Activated naive CD8-positive, alpha-beta T cell (primary cell): ENCODE measurements around the gene IGFBP1.

Experiments
- H3K27ac Mint-ChIP-seq: one replicate; pipeline ENCODE4 v1.8.0; 2021; ENCODE audit warnings: mixed read lengths
- H3K27me3 Mint-ChIP-seq: one replicate; pipeline ENCODE4 v1.8.0; 2021; ENCODE audit warnings: mixed read lengths
- H3K36me3 Mint-ChIP-seq: one replicate; pipeline ENCODE4 v1.8.0; 2021; ENCODE audit warnings: mixed read lengths
- H3K4me1 Mint-ChIP-seq: one replicate; pipeline ENCODE4 v1.8.0; 2021; ENCODE audit warnings: low read depth, mixed read lengths
- H3K4me3 Mint-ChIP-seq: one replicate; pipeline ENCODE4 v1.8.0; 2021; ENCODE audit warnings: mild to moderate bottlenecking, mixed read lengths
- H3K9me3 Mint-ChIP-seq: one replicate; pipeline ENCODE4 v1.8.0; 2021; ENCODE audit warnings: low read depth, mixed read lengths

IGFBP1 gene

GRCh38 chr7:45912972-45913371 is 24.7 kb downstream of the IGFBP1 start:
- no peaks in the 10 kb centered on the region for H3K4me1 Mint-ChIP-seq
- peaks cover 15% of the 10 kb centered on the region for H3K27me3 Mint-ChIP-seq
- no peak overlapping the region for H3K27ac Mint-ChIP-seq
- H3K4me3 Mint-ChIP-seq = no peak overlapping the region
- no peaks in the 10 kb centered on the region for H3K36me3 Mint-ChIP-seq
- H3K9me3 Mint-ChIP-seq = no peaks in the 10 kb centered on the region

- Mint-ChIP-seq H3K4me1 (no peaks in the 10 kb centered on the region), H3K4me3 (no peak overlapping the region), H3K9me3 (no peaks in the 10 kb centered on the region), H3K36me3 (no peaks in the 10 kb centered on the region), H3K27ac (no peak overlapping the region), H3K27me3 (peaks cover 23% of the 10 kb centered on the region)
These were observed 26.6 kb downstream of the IGFBP1 start for GRCh38 chr7:45914911-45915310.

GRCh38 chr7:45915606-45916005 is 27.3 kb downstream of the IGFBP1 start:
- Mint-ChIP-seq H3K4me1 (peaks cover 4% of the 10 kb centered on the region), H3K27ac (no peak overlapping the region), H3K36me3 (no peaks in the 10 kb centered on the region), H3K9me3 (no peaks in the 10 kb centered on the region), H3K27me3 (peaks cover 28% of the 10 kb centered on the region), H3K4me3 (no peak overlapping the region)

GRCh38 chr7:45917064-45917463 is 28.8 kb downstream of the IGFBP1 start:
- no peak overlapping the region for H3K4me3 Mint-ChIP-seq
- no peaks in the 10 kb centered on the region for H3K9me3 Mint-ChIP-seq
- H3K4me1 Mint-ChIP-seq = peaks cover 11% of the 10 kb centered on the region
- H3K36me3 Mint-ChIP-seq = no peaks in the 10 kb centered on the region
- H3K27me3 Mint-ChIP-seq = peaks cover 26% of the 10 kb centered on the region
- H3K27ac Mint-ChIP-seq = no peak overlapping the region

GRCh38 chr7:45917658-45918057 is 29.4 kb downstream of the IGFBP1 start:
- H3K36me3 Mint-ChIP-seq = no peaks in the 10 kb centered on the region
- no peaks in the 10 kb centered on the region for H3K9me3 Mint-ChIP-seq
- H3K4me1 Mint-ChIP-seq = peaks cover 17% of the 10 kb centered on the region
- no peak overlapping the region for H3K27ac Mint-ChIP-seq
- H3K4me3 Mint-ChIP-seq = no peak overlapping the region
- H3K27me3 Mint-ChIP-seq = peaks cover 26% of the 10 kb centered on the region

- Mint-ChIP-seq H3K27me3 (peaks cover 32% of the 10 kb centered on the region), H3K4me3 (no peak overlapping the region), H3K4me1 (peaks cover 24% of the 10 kb centered on the region)
These were observed 30.3 kb downstream of the IGFBP1 start for GRCh38 chr7:45918556-45918955.

GRCh38 chr7:45919231-45919784 is 31.0 kb downstream of the IGFBP1 start:
- peaks cover 24% of the 10 kb centered on the region for H3K4me1 Mint-ChIP-seq
- no peak overlapping the region for H3K27ac Mint-ChIP-seq

More at GRCh38 chr7:45918556-45918955, 30.3 kb downstream of the IGFBP1 start:
- no peaks in the 10 kb centered on the region for H3K36me3 Mint-ChIP-seq
- no peaks in the 10 kb centered on the region for H3K9me3 Mint-ChIP-seq
- H3K27ac Mint-ChIP-seq = no peak overlapping the region

GRCh38 chr7:45919993-45920459 is 31.7 kb downstream of the IGFBP1 start:
- Mint-ChIP-seq H3K4me3 (peak overlapping the region; percentile 69), H3K27me3 (peaks cover 38% of the 10 kb centered on the region), H3K27ac (no peak overlapping the region), H3K4me1 (peaks cover 24% of the 10 kb centered on the region), H3K36me3 (no peaks in the 10 kb centered on the region), H3K9me3 (no peaks in the 10 kb centered on the region)

More at GRCh38 chr7:45919231-45919784, 31.0 kb downstream of the IGFBP1 start:
- peaks cover 33% of the 10 kb centered on the region for H3K27me3 Mint-ChIP-seq
- no peaks in the 10 kb centered on the region for H3K9me3 Mint-ChIP-seq
- H3K36me3 Mint-ChIP-seq = no peaks in the 10 kb centered on the region
- no peak overlapping the region for H3K4me3 Mint-ChIP-seq

GRCh38 chr7:45920502-45921380 is 32.5 kb downstream of the IGFBP1 start, which contains the start of gene IGFBP3:
IGFBP3 (minus strand) TSS chr7:45921272; CDS start chr7:45921140, 132 bp downstream.
- Mint-ChIP-seq H3K4me1 (peaks cover 24% of the 10 kb centered on the region), H3K4me3 (peak within 1 kb of the TSS; percentile 69), H3K27me3 (peaks cover 38% of the 10 kb centered on the region), H3K27ac (no peak within 1 kb of the TSS), H3K9me3 (no peaks in the 10 kb centered on the region), H3K36me3 (no peaks in the 10 kb centered on the region)

GRCh38 chr7:45921381-45921698 is 33.1 kb downstream of the IGFBP1 start:
- H3K27me3 Mint-ChIP-seq = peaks cover 37% of the 10 kb centered on the region
- peaks cover 24% of the 10 kb centered on the region for H3K4me1 Mint-ChIP-seq
- peak overlapping the region; percentile 27 for H3K4me3 Mint-ChIP-seq
- no peaks in the 10 kb centered on the region for H3K9me3 Mint-ChIP-seq
- no peak overlapping the region for H3K27ac Mint-ChIP-seq
- H3K36me3 Mint-ChIP-seq = no peaks in the 10 kb centered on the region

GRCh38 chr7:45921699-45922519 is 33.6 kb downstream of the IGFBP1 start:
- Mint-ChIP-seq H3K27ac (no peak overlapping the region), H3K27me3 (peaks cover 37% of the 10 kb centered on the region), H3K4me3 (peak overlapping the region; percentile 62), H3K4me1 (peaks cover 24% of the 10 kb centered on the region), H3K9me3 (no peaks in the 10 kb centered on the region), H3K36me3 (no peaks in the 10 kb centered on the region)

GRCh38 chr7:45922810-45923209 is 34.5 kb downstream of the IGFBP1 start:
- no peaks in the 10 kb centered on the region for H3K9me3 Mint-ChIP-seq

GRCh38 chr7:45923290-45923689 is 35.0 kb downstream of the IGFBP1 start:
- Mint-ChIP-seq H3K9me3 (no peaks in the 10 kb centered on the region), H3K4me3 (peak overlapping the region; percentile 35), H3K4me1 (peaks cover 27% of the 10 kb centered on the region), H3K27me3 (peaks cover 32% of the 10 kb centered on the region), H3K27ac (no peak overlapping the region), H3K36me3 (no peaks in the 10 kb centered on the region)

More at GRCh38 chr7:45922810-45923209, 34.5 kb downstream of the IGFBP1 start:
- H3K27ac Mint-ChIP-seq = no peak overlapping the region
- no peaks in the 10 kb centered on the region for H3K36me3 Mint-ChIP-seq
- H3K4me1 Mint-ChIP-seq = peaks cover 27% of the 10 kb centered on the region
- peak overlapping the region; percentile 62 for H3K4me3 Mint-ChIP-seq
- H3K27me3 Mint-ChIP-seq = peaks cover 32% of the 10 kb centered on the region

GRCh38 chr7:45923818-45924217 is 35.5 kb downstream of the IGFBP1 start:
- Mint-ChIP-seq H3K9me3 (no peaks in the 10 kb centered on the region), H3K4me3 (no peak overlapping the region), H3K27me3 (peaks cover 30% of the 10 kb centered on the region), H3K36me3 (no peaks in the 10 kb centered on the region), H3K27ac (no peak overlapping the region), H3K4me1 (peaks cover 27% of the 10 kb centered on the region)

- H3K9me3 Mint-ChIP-seq = no peaks in the 10 kb centered on the region
- H3K4me3 Mint-ChIP-seq = no peak overlapping the region
- H3K27me3 Mint-ChIP-seq = peaks cover 27% of the 10 kb centered on the region
- H3K36me3 Mint-ChIP-seq = no peaks in the 10 kb centered on the region
- peaks cover 27% of the 10 kb centered on the region for H3K4me1 Mint-ChIP-seq
- no peak overlapping the region for H3K27ac Mint-ChIP-seq
These were observed 36.0 kb downstream of the IGFBP1 start for GRCh38 chr7:45924283-45924682.
